ENCODE results near the gene AVPI1.
"Not testable (repeated sequence)": the region's sequence is repeated elsewhere in the genome, so short reads cannot be mapped to it uniquely, and the experiment has no call there.

Gene AVPI1

DNA sequence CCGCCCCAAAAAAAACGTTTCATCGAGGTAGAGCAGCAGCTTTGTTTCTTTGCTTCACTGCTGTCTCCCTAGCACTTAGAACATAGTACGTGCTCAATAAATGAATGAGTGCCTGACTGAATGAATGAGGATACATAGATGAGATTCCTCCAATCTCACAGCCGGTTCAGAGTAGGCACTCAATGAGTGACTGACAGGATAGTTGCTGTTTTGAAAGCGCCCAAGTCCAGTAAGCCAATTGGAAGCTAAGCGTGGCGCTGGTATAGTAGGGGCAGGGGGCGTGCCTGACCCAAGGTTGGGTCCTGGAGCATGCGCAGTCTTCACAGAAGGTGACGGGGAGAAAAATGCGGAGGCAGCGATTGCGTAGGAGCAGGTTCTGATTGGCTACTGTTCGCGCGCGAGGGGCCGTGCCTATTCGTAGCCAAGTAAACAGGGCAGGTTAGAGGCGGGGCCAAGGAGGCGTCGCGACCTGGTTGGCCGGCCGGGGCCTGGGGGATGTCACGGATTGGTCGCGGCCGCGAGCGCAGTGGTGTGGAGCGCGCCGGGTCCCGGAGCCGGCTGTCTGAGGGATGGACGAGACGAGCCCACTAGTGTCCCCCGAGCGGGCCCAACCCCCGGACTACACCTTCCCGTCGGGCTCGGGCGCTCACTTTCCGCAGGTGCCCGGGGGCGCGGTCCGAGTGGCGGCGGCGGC, 46.7 kb downstream of the AVPI1 start, which contains the start of gene PI4K2A:
Gene PI4K2A, plus strand, starts transcription at position 498 of the 694 bp plus-strand sequence. Its CDS starts 72 bp downstream, at position 570.
- TF ChIP-seq, protein P1, sequence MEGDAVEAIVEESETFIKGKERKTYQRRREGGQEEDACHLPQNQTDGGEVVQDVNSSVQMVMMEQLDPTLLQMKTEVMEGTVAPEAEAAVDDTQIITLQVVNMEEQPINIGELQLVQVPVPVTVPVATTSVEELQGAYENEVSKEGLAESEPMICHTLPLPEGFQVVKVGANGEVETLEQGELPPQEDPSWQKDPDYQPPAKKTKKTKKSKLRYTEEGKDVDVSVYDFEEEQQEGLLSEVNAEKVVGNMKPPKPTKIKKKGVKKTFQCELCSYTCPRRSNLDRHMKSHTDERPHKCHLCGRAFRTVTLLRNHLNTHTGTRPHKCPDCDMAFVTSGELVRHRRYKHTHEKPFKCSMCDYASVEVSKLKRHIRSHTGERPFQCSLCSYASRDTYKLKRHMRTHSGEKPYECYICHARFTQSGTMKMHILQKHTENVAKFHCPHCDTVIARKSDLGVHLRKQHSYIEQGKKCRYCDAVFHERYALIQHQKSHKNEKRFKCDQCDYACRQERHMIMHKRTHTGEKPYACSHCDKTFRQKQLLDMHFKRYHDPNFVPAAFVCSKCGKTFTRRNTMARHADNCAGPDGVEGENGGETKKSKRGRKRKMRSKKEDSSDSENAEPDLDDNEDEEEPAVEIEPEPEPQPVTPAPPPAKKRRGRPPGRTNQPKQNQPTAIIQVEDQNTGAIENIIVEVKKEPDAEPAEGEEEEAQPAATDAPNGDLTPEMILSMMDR (IDR thresholded peaks at IDR 0.05; ENCODE audit: low read depth, low read length) = no peak
- peak within 1 kb of the TSS; percentile 79 to 82 for H3K4me3 ChIP-seq (replicated peaks in 1 of 2; ENCODE audit: low read depth in 2 of 2, low read length in 2 of 2)
- peak; percentile 100 for DNase-seq (ENCODE audit: low read depth in 2 of 2)

DNA sequence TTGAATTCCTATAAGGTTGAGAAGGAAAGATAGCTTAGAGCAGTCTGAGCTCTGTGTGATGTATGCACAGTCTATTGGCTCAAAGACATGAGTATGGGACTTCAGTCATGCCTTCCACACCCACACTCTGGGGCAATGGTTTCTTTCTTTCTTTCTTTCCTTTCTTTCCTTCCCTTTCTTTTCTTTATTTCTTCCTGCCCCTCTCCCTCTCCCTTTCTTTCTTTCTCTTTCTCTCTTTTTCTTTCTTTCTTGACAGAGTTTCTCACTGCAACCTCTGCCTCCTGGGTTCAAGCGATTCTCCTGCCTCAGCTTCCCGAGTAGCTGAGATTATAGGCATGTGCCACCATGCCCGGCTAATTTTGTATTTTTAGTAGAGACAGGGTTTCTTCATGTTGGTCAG, 48.0 kb downstream of the AVPI1 start:
- not testable (repeated sequence) for H3K4me3 ChIP-seq (replicated peaks in 1 of 2; ENCODE audit: low read depth in 2 of 2, low read length in 2 of 2); DNase-seq (ENCODE audit: low read depth in 2 of 2)

DNA sequence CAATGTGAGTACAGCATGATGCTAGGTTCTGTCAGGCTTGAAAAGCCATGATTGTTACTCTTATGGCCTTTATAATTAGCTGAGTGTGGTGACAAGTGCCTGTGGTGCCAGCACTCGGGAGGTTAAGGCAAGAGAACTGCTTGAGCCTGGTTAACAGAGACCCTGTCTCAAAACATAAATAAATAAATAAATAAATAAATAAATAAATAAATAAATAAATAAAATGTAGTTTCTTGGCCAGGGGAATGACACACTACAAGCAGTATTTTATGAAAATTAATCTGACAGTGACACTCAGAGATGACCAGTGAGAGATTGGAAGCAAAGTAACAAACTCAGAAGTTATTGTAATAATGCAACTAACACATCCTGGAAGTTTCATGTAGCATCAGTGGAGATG, 51.5 kb downstream of the AVPI1 start:
- TF ChIP-seq, protein P1 (IDR thresholded peaks at IDR 0.05; ENCODE audit: low read depth, low read length) = no peak
- no peak overlapping the region for H3K4me3 ChIP-seq (replicated peaks in 1 of 2; ENCODE audit: low read depth in 2 of 2, low read length in 2 of 2)
- DNase-seq (ENCODE audit: low read depth in 2 of 2) = no peak

DNA sequence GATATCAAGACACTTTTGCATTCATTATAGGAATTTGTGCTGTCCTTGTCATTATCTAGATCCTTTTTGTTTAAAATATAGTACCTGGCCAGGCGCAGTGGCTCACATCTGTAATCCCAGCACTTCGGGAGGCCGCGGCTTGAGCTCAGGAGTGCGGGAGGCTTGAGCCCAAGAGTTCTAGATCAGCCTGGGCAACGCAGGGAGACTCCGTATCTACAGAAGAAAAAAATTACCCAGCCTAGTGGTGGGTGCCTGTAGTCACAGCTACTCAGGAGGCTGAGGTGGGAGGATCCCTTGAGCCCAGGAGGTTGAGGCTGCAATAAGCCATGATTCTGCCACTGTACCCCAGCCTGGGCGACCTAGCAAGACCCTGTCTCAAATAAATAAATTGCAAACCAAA, 53.1 kb downstream of the AVPI1 start:
- TF ChIP-seq, protein P1 (IDR thresholded peaks at IDR 0.05; ENCODE audit: low read depth, low read length) = peak; percentile 24
- peak; percentile 12 to 34 for DNase-seq (ENCODE audit: low read depth in 2 of 2)
- H3K4me3 ChIP-seq (replicated peaks in 1 of 2; ENCODE audit: low read depth in 2 of 2, low read length in 2 of 2) = peak overlapping the region in 1 of 2 donors; percentile 90

DNA sequence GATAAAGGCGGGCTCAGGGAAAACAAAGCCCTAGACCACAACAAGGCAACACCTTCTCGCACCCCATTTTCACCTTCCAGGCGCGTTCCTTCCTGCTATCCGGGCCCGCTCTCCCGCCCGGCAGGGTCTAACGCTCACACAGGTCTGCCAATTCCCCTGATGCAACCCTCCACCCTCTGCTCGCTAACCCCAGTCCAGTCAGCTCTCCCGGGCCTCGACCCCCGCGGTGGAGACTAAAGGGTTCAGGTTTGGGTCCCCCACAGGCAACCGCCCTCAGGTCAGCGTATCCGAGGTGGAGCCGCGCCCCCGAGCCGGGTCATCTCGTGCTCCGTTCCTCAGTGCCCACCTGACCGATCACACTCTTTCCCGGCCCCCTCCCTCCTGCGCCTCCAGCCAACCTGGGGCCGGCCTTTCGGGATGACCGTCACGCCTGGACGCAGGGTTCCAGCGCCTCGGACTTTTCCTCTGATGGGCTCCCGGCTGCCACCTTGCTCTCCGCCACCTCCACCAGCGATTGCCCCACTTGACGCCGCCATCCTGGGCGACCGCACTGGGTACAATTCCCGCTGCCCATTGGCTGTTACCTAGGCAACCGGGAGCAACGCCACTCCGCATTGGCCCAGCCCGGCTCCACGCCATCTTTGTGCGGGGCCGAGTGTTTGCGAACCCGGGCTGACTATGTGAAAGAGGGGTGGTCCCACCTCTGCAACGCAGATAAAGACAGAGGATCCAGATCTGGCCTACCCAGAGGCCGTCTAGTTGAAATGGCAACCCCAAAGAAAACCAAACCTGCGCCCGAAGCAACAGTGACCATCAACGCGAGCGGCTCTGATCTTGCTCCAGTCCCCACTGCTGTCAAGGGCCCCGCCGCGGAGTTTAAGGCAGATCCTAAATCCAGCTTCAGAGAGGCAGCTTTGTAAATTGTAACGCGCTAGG, 53.8 kb downstream of the AVPI1 start, which contains the start of gene MORN4:
Gene MORN4, minus strand, starts transcription at position 552 of the 936 bp plus-strand sequence. CDS start 13,847 bp downstream, outside the sequence.
- peak within 1 kb of the TSS; percentile 88 to 90 for H3K4me3 ChIP-seq (replicated peaks in 1 of 2; ENCODE audit: low read depth in 2 of 2, low read length in 2 of 2)
- TF ChIP-seq, protein P1 (IDR thresholded peaks at IDR 0.05; ENCODE audit: low read depth, low read length) = no peak
- peak; percentile 91 to 93 for DNase-seq (ENCODE audit: low read depth in 2 of 2)

DNA sequence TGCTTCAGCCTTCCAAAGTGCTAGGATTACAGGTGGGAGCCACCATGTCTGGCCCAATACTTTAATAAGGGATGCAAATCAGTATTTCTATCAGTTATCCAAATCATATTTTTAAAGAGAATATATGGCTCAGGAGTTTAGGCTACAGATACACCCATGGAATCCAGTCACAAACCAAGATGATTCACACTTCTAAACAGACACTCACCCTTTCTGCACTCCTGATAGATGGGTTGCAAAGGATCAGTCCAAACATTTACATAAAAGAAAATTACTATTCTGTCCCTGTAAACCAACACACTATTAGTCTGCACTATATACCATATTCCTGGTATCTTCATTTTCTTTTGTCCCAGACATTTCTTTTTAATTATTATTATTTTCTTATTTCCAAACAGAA, 55.9 kb downstream of the AVPI1 start:
- no peak for DNase-seq (ENCODE audit: low read depth in 2 of 2)
- TF ChIP-seq, protein P1 (IDR thresholded peaks at IDR 0.05; ENCODE audit: low read depth, low read length) = no peak
- no peak overlapping the region for H3K4me3 ChIP-seq (replicated peaks in 1 of 2; ENCODE audit: low read depth in 2 of 2, low read length in 2 of 2)

- H3K4me3 ChIP-seq (replicated peaks in 1 of 2; ENCODE audit: low read depth in 2 of 2, low read length in 2 of 2) = no peak overlapping the region
- TF ChIP-seq, protein P1 (IDR thresholded peaks at IDR 0.05; ENCODE audit: low read depth, low read length) = no peak
- DNase-seq (ENCODE audit: low read depth in 2 of 2) = no peak
Observed at GRCh38 chr10:97629289-97629688, 57.8 kb downstream of the AVPI1 start.
